Skeletal muscle satellite cell (primary cell): Measurements from ENCODE around the gene TIMD4.
"Not testable (repeated sequence)": the region's sequence is repeated elsewhere in the genome, so short reads cannot be mapped to it uniquely, and the experiment has no call there.

Source experiments
- H3K27me3 ChIP-seq: 2 replicates; pipeline ENCODE4 v1.7.0; 2013; ENCODE audit warnings: low read length; ENCODE audit not compliant: control insufficient read depth, insufficient read depth
- H3K36me3 ChIP-seq: 2 replicates; pipeline ENCODE4 v1.7.0; 2013; ENCODE audit warnings: mild to moderate bottlenecking, control low read depth, low read length; ENCODE audit not compliant: insufficient read depth
- H3K4me1 ChIP-seq: 2 replicates; pipeline ENCODE4 v1.7.0; 2013; ENCODE audit warnings: low read length; ENCODE audit not compliant: control insufficient read depth, insufficient read depth
- H3K4me2 ChIP-seq: 2 replicates; pipeline ENCODE4 v1.7.0; 2013; ENCODE audit warnings: mild to moderate bottlenecking, low read length
- H3K4me3 ChIP-seq: 2 replicates; pipeline ENCODE4 v1.7.0; 2013; ENCODE audit warnings: low read length
- H3K9ac ChIP-seq: 2 replicates; pipeline ENCODE4 v1.7.0; 2013; ENCODE audit warnings: mild to moderate bottlenecking, low read depth, low read length, moderate library complexity
- H3K9me3 ChIP-seq: replicated peaks from 2 replicates; pipeline ENCODE4 v1.7.0; 2013; ENCODE audit warnings: mild to moderate bottlenecking, control low read depth, low read length

The TIMD4 gene

DNA sequence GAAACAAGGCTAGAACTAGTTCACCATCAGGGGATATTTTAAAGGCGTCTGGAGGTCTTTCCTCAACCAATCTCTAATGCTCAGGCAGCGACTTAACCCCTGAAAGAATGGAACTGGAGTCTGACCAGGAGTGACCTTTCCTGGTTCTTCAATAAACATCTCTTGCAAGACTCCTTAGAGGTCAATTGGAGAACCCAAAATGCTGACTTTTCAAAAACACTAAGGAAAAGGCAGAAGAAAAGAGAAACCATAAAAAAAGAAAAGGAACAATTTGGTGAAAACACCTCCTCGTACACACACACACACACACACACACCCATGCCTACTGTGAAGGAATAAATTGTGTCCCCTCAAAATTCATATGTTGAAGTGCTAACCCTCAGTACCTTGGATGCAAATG is 12.3 kb downstream of the TIMD4 start:
- Histone ChIP-seq H3K9ac (no peak overlapping the region), H3K4me3 (no peak overlapping the region), H3K36me3 (no peaks in the 10 kb centered on the region), H3K27me3 (no peaks in the 10 kb centered on the region), H3K9me3 (no peaks in the 10 kb centered on the region), H3K4me2 (no peak overlapping the region), H3K4me1 (no peaks in the 10 kb centered on the region)

DNA sequence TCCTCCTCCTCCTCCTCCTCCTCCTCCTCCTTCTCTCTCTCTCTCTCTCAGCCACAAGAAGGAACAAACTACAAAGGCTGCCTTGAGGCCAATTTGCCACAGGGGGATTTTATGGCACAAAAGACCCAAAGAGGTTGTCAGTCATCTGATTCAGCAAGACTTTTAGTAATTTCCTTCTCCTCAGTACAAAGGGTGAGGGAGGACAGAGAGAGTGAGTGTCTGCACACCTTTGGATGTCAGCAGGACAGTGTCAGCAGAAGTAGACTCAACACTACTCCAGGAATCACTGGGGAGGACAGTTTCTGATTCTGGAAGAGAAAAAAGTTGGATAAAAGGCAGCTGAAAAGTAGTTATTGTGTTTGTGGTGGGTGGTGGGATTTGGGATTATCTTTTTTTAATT is 13.6 kb downstream of the TIMD4 start:
- no peaks in the 10 kb centered on the region for H3K36me3 ChIP-seq
- no peaks in the 10 kb centered on the region for H3K4me1 ChIP-seq
- H3K9ac ChIP-seq: no peak overlapping the region
- H3K27me3 ChIP-seq: no peaks in the 10 kb centered on the region
- H3K4me2 ChIP-seq: no peak overlapping the region
- no peaks in the 10 kb centered on the region for H3K9me3 ChIP-seq
- no peak overlapping the region for H3K4me3 ChIP-seq

DNA sequence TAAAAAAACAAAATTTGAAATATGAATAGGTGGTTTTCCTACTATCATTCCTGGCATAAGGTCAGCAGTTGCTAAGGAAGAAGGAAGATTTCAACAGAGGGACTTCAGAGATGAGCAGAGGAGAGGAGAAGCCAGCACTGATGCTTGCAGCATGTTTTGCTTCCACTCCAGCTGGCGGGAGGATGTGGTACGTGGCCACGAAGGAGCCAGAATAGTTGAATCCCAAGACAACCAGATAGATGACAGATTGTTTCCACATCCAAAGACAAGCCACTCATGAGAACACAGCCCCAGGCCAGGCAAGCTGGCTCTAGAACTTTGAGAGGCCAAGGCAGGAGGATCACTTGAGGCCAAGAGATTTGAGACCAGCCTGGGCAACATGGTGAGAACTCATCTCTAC is 15.1 kb downstream of the TIMD4 start:
- Histone ChIP-seq H3K27me3 (no peaks in the 10 kb centered on the region), H3K4me3 (no peak overlapping the region), H3K9ac (no peak overlapping the region), H3K4me1 (no peaks in the 10 kb centered on the region), H3K36me3 (no peaks in the 10 kb centered on the region), H3K9me3 (no peaks in the 10 kb centered on the region), H3K4me2 (no peak overlapping the region)

DNA sequence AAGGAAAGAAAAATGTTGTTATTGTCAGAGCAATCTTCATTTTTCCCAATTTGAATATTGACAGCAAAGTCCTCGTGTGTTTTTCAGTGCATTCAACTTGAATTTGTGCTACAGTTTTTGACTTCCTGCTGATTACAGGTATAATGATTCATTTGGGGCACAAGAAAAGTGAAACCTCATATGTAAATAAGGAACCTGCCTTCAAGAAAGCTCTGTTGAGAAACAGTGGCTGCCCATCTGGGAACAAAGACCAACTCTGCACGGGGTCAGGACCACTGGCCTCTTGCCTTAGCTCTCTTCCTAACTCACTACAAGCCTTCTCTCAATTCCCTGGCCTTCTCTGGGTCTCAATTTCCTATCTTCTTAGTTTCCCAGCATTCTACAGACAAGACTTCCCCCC is 21.0 kb downstream of the TIMD4 start:
- H3K4me2 ChIP-seq: no peak overlapping the region
- no peak overlapping the region for H3K9ac ChIP-seq
- H3K27me3 ChIP-seq: no peaks in the 10 kb centered on the region
- H3K9me3 ChIP-seq: no peaks in the 10 kb centered on the region
- no peak overlapping the region for H3K4me3 ChIP-seq
- H3K36me3 ChIP-seq: no peaks in the 10 kb centered on the region
- no peaks in the 10 kb centered on the region for H3K4me1 ChIP-seq

GRCh38 chr5:156940462-156940861 is 22.6 kb downstream of the TIMD4 start:
- not testable (repeated sequence) for H3K9ac ChIP-seq, H3K4me2 ChIP-seq, H3K9me3 ChIP-seq, H3K4me3 ChIP-seq, H3K27me3 ChIP-seq, H3K4me1 ChIP-seq, H3K36me3 ChIP-seq

DNA sequence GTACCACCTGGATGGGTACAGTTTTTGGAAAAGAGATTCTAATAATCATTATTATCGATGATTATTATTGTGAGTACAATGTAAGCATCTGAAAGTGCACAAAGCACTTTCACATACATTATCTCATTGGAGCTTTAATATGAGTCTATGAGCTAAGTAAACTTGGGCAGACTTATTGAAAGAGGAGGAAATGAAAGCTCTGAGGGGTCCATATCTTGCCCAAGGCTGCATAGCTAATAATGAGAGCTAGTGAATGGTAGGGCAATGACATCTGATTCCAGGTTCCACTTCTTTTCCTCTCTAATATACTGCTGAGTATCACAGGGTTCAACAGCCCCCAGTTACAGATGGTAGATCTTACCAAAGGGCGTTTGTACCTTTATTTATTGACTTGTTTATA is 26.1 kb downstream of the TIMD4 start:
- Histone ChIP-seq H3K9me3 (no peaks in the 10 kb centered on the region), H3K4me2 (no peak overlapping the region), H3K36me3 (no peaks in the 10 kb centered on the region), H3K9ac (no peak overlapping the region), H3K4me1 (no peaks in the 10 kb centered on the region), H3K27me3 (no peaks in the 10 kb centered on the region), H3K4me3 (no peak overlapping the region)

DNA sequence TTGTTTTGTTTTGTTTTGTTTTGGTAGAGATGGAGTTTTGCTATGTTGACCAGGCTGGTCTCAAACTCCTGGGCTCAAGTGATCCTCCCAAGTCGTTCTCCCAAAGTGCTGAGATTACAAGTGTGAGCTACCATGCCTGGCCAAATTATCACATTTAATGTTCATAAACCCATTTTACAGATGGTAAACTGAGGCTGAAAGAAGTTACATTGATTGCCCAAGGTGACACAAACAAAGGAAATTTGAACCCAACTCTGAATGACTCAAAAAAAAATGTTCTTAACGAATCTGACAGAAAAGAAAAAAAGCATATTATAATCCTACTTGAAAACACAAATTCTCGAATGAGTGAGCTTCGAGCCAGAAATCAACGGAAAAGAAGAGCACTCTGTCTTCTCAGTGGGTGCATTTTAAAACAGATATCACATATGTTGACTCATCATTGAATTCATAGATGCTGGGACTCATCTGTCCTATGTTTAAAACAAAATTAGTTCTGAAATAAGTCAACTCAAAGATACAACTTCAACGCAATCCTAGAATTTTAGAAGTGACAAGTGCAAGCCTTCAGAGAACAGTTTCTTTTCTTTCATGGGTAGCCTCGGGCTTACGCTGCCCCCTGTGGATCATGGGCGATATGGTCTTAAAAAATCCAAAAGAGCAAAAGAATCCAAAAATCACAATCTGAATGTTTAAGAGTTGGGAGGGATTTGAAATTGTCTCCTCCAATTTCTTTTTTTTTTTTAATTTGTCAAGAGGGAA is 28.4 kb downstream of the TIMD4 start:
- Histone ChIP-seq H3K9me3 (no peaks in the 10 kb centered on the region), H3K4me3 (no peak overlapping the region), H3K9ac (no peak overlapping the region), H3K4me1 (no peaks in the 10 kb centered on the region), H3K27me3 (no peaks in the 10 kb centered on the region), H3K4me2 (no peak overlapping the region), H3K36me3 (no peaks in the 10 kb centered on the region)

GRCh38 chr5:156929366-156929948 is 33.6 kb downstream of the TIMD4 start:
- H3K4me3 ChIP-seq: no peak overlapping the region
- no peak overlapping the region for H3K9ac ChIP-seq
- no peaks in the 10 kb centered on the region for H3K27me3 ChIP-seq
- no peak overlapping the region for H3K4me2 ChIP-seq
- H3K4me1 ChIP-seq: no peaks in the 10 kb centered on the region
- no peaks in the 10 kb centered on the region for H3K36me3 ChIP-seq
- no peaks in the 10 kb centered on the region for H3K9me3 ChIP-seq

GRCh38 chr5:156927545-156927944 is 35.5 kb downstream of the TIMD4 start:
- Histone ChIP-seq H3K4me2 (no peak overlapping the region), H3K9ac (no peak overlapping the region), H3K27me3 (no peaks in the 10 kb centered on the region), H3K9me3 (no peaks in the 10 kb centered on the region), H3K4me1 (no peaks in the 10 kb centered on the region), H3K4me3 (no peak overlapping the region), H3K36me3 (no peaks in the 10 kb centered on the region)

DNA sequence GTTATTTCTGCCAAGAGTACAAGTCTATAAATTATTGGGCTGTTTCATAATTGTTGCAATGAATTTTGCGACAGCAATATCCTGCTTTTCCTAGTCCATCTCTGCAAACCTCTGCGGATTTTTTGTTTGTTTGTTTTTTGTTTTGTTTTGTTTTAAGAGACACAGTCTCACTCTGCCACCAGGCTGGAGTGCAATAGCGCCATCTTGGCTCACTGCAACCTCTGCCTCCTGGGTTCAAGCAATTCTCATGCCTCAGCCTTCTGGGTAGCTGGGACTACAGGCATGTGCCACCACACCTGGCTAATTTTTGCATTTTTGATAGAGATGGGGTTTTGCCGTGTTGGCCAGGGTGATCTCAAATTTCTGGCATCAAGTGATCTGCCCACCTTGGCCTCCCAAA is 37.3 kb downstream of the TIMD4 start:
- H3K4me3 ChIP-seq, H3K4me2 ChIP-seq, H3K4me1 ChIP-seq, H3K27me3 ChIP-seq, H3K9ac ChIP-seq, H3K36me3 ChIP-seq, H3K9me3 ChIP-seq: not testable (repeated sequence)

DNA sequence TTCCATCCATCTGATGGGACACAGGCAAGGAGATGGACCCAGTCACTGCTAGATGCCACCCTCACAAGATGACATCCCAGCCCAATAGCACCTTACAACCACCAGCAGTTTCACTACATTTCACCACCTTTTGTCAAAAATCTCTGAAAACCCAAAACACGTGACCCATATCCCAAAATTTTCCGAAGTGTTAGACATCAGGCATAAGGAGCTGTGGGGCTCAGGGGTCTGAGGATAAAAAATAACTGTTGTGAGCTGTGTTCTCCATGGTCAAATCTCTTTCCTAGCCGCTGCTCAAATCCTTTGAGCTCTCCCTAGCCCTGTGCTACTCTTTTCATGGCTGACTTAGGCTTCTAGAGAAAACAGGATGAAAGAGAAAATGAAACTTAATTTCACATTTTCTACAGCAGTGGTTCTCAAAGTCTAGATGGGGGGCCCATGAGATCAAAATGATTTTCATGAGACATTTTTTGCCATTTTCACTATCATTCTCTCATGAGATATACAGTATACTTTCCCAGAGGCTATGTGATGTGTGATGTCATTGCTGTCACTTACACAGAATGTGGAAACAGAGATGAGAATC is 40.7 kb downstream of the TIMD4 start:
- Histone ChIP-seq H3K27me3 (no peaks in the 10 kb centered on the region), H3K9me3 (no peaks in the 10 kb centered on the region), H3K4me3 (no peak overlapping the region), H3K4me1 (no peaks in the 10 kb centered on the region), H3K9ac (no peak overlapping the region), H3K4me2 (no peak overlapping the region), H3K36me3 (no peaks in the 10 kb centered on the region)

DNA sequence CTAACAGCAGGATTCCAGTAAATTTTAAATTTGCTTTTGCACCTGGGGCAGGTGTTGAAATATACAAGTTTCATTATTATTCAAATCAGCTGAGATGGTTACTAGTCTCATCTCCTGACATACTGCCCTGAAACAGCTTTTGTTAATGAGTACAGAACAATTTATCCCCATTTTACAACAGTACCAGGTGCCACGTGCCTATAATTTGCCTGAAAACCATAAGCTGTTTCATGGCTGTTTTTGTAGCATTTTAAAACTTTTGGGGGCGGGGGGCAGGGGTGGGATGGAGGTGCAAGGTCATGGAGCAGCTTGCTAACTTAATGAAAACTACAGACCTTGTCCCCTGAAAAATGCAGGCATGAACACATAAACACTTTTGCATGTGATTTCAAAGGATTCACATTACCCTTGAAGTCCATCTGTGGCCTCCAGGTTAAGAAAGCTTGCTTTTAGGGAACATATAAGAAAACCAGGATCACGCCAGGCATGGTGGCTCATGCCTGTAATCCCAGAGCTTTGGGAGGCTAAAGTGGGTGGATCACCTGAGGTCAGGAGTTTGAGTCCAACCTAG is 42.1 kb downstream of the TIMD4 start:
- Histone ChIP-seq H3K27me3 (no peaks in the 10 kb centered on the region), H3K9me3 (no peaks in the 10 kb centered on the region), H3K4me2 (no peak overlapping the region), H3K9ac (no peak overlapping the region), H3K4me3 (no peak overlapping the region), H3K4me1 (no peaks in the 10 kb centered on the region), H3K36me3 (no peaks in the 10 kb centered on the region)
